Loucy (cell line): ENCODE results near the gene CENPB.

Experiments used
- H2AFZ ChIP-seq: fragments of 200-600 bp; sonication (generic); 2 replicates; pipeline ENCODE4 v1.6.0; 2016; ENCODE audit warnings: antibody characterized with exemption, mild to moderate bottlenecking, low read length, moderate library complexity
- H3F3A ChIP-seq: fragments of 200-600 bp; 2 replicates; pipeline ENCODE4 v1.6.0; 2016; ENCODE audit warnings: antibody characterized with exemption, low read depth, mild to moderate bottlenecking
- H3K27me3 ChIP-seq: fragments of 200-600 bp; sonication (generic); 2 replicates; pipeline ENCODE4 v1.6.1; 2014; ENCODE audit warnings: low read length, mild to moderate bottlenecking; ENCODE audit not compliant: insufficient read depth, poor library complexity, severe bottlenecking
- H3K36me3 ChIP-seq: fragments of 200-600 bp; sonication (generic); 2 replicates; pipeline ENCODE4 v1.6.1; 2016; ENCODE audit warnings: low read length; ENCODE audit not compliant: insufficient read depth
- H3K4me1 ChIP-seq: fragments of 200-600 bp; sonication (generic); 2 replicates; pipeline ENCODE4 v1.5.1; 2014; ENCODE audit warnings: low read length, mild to moderate bottlenecking; ENCODE audit not compliant: insufficient read depth, poor library complexity, severe bottlenecking
- H3K4me2 ChIP-seq: fragments of 200-600 bp; sonication (generic); 2 replicates; pipeline ENCODE4 v1.6.0; 2014; ENCODE audit warnings: antibody characterized with exemption, low read length, low read depth, mild to moderate bottlenecking; ENCODE audit not compliant: poor library complexity, severe bottlenecking
- H3K4me3 ChIP-seq: fragments of 200-600 bp; sonication (generic); 2 replicates; pipeline ENCODE4 v1.5.1; 2014; ENCODE audit warnings: low read length, mild to moderate bottlenecking, mixed read lengths; ENCODE audit not compliant: poor library complexity, severe bottlenecking
- H3K79me2 ChIP-seq: fragments of 200-600 bp; sonication (generic); 2 replicates; pipeline ENCODE4 v1.6.1; 2014; ENCODE audit warnings: low read length; ENCODE audit not compliant: insufficient read depth
- H3K9ac ChIP-seq: fragments of 200-600 bp; sonication (generic); 2 replicates; pipeline ENCODE4 v1.6.0; 2014; ENCODE audit warnings: mild to moderate bottlenecking, low read depth, low read length, moderate library complexity; ENCODE audit not compliant: poor library complexity, severe bottlenecking
- H3K9me2 ChIP-seq: fragments of 200-600 bp; sonication (generic); replicated peaks from 2 replicates; pipeline ENCODE4 v1.6.1; 2016; ENCODE audit warnings: low read depth, low read length, mixed read lengths
- H3K9me3 ChIP-seq: fragments of 200-600 bp; sonication (generic); 2 replicates; pipeline ENCODE4 v1.6.1; 2014; ENCODE audit warnings: mild to moderate bottlenecking, antibody characterized with exemption, low read length, low read depth; ENCODE audit not compliant: insufficient read depth
- H4K20me1 ChIP-seq: fragments of 200-600 bp; sonication (generic); 2 replicates; pipeline ENCODE4 v1.6.0; 2014; ENCODE audit warnings: antibody characterized with exemption, low read length, mild to moderate bottlenecking; ENCODE audit not compliant: insufficient read depth, poor library complexity, severe bottlenecking
- EZH2phosphoT487 ChIP-seq: fragments of 200-600 bp; IDR thresholded peaks from 2 replicates; pipeline ENCODE4 v1.6.1; 2018; ENCODE audit warnings: antibody characterized with exemption, mild to moderate bottlenecking, moderate library complexity, borderline replicate concordance
- TF ChIP-seq, protein P1 (sequence below): fragments of 200-600 bp; sonication (generic); conservative IDR thresholded peaks from 2 replicates; pipeline ENCODE4 v1.5.1; 2014; ENCODE audit warnings: mild to moderate bottlenecking, antibody characterized with exemption, low read length

The CENPB gene

DNA sequence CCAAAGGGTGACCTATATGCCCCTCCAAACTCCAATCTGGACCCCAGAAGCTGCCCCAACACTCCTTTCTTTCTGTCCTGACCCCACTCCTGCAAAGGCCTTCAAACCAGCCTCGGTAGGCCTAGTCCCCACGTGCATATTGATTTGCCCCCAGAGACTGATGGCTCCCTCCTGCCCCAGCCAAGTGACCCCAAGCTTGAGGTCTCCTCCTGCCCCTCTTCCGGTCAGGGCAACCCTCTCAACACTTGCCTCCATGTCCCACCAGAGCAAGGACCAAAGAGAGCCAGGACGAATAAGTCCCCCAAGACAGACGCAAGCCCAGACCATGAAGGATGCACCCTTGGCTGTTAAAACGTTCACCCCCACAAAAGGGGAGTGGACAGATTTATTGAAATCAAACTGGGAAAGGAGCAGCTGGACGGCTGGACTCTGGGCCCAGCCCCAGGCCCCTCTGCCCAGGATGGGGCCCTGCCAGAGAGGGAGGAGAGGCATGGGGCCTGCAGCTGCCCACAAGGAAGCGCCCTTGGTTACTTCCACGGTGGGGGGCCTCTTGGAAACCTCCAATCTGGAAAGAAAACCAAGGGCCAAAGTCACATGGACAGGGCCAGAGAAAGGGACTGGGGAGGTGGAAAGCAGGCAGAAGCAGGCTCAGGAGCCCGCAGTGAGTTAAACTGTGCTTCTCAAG lies 2.9 kb downstream of the CENPB start:
- no peaks in the 10 kb centered on the region for H3K79me2 ChIP-seq
- H3K9me2 ChIP-seq, result no peaks in the 10 kb centered on the region
- H3K4me2 ChIP-seq, result no peak overlapping the region
- H3K9me3 ChIP-seq, result no peaks in the 10 kb centered on the region
- H4K20me1 ChIP-seq, result no peaks in the 10 kb centered on the region
- H3K4me3 ChIP-seq, result no peak overlapping the region
- no peaks in the 10 kb centered on the region for H3F3A ChIP-seq
- no peak overlapping the region for H2AFZ ChIP-seq
- no peaks in the 10 kb centered on the region for H3K27me3 ChIP-seq
- H3K4me1 ChIP-seq, result peaks cover 7% of the 10 kb centered on the region
- no peaks in the 10 kb centered on the region for H3K36me3 ChIP-seq
- H3K9ac ChIP-seq, result no peak overlapping the region
- TF ChIP-seq, protein P1, sequence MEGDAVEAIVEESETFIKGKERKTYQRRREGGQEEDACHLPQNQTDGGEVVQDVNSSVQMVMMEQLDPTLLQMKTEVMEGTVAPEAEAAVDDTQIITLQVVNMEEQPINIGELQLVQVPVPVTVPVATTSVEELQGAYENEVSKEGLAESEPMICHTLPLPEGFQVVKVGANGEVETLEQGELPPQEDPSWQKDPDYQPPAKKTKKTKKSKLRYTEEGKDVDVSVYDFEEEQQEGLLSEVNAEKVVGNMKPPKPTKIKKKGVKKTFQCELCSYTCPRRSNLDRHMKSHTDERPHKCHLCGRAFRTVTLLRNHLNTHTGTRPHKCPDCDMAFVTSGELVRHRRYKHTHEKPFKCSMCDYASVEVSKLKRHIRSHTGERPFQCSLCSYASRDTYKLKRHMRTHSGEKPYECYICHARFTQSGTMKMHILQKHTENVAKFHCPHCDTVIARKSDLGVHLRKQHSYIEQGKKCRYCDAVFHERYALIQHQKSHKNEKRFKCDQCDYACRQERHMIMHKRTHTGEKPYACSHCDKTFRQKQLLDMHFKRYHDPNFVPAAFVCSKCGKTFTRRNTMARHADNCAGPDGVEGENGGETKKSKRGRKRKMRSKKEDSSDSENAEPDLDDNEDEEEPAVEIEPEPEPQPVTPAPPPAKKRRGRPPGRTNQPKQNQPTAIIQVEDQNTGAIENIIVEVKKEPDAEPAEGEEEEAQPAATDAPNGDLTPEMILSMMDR, result no peak
- TF ChIP-seq EZH2phosphoT487, result no peak

DNA sequence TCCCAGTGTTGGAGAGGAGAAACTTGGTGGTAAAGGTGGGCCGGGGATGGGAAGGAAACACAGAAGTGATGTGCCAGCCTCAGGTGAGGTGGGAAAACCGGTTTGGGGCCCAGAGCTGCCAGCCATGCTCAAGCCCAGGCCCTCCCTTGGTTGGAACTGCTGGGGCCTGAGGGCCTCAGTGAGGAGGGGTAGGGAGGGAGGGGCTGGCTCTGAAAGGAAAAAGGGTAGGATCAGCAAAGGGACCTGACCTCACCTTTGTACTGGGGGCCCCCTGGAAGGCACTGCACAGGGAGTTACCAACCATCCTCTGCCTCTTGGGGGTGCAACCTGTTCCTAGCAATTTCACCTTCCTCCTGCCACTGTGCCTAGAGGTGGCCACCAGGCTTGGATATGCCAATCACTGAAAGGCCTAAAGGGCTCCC lies 3.5 kb downstream of the CENPB start:
- Histone ChIP-seq H3F3A (no peaks in the 10 kb centered on the region), H3K27me3 (no peaks in the 10 kb centered on the region), H3K4me3 (no peak overlapping the region), H3K36me3 (no peaks in the 10 kb centered on the region), H3K79me2 (no peaks in the 10 kb centered on the region), H3K9ac (no peak overlapping the region), H3K9me3 (no peaks in the 10 kb centered on the region), H3K9me2 (no peaks in the 10 kb centered on the region), H2AFZ (no peak overlapping the region), H3K4me2 (no peak overlapping the region), H3K4me1 (peaks cover 7% of the 10 kb centered on the region), H4K20me1 (no peaks in the 10 kb centered on the region)
- no peak for TF ChIP-seq EZH2phosphoT487
- TF ChIP-seq, protein P1, result no peak

DNA sequence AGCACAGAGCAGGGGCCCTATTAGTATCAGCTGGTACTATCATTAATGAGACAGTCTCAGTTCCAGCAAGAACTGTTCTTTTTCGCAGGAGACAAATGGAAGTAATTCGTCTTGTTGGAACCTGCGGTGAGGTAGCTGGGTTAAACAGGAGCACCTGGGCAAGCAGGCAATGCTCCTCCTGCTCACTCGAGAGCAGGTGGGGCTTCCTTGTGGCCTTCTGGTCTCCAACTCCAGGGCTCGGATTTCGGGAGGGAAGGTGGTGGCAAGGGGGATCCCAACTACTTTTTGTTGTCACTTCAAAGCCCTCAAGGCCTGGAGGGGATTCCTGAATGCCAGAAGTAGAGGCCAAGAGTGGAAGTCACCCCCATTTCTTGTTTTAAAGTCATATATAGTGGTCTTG lies 3.9 kb downstream of the CENPB start:
- peaks cover 7% of the 10 kb centered on the region for H3K4me1 ChIP-seq
- TF ChIP-seq EZH2phosphoT487, result no peak
- TF ChIP-seq, protein P1, result no peak
- no peak overlapping the region for H3K4me2 ChIP-seq
- no peaks in the 10 kb centered on the region for H4K20me1 ChIP-seq
- no peaks in the 10 kb centered on the region for H3K27me3 ChIP-seq
- H3K79me2 ChIP-seq, result no peaks in the 10 kb centered on the region
- no peaks in the 10 kb centered on the region for H3F3A ChIP-seq
- no peaks in the 10 kb centered on the region for H3K9me3 ChIP-seq
- no peak overlapping the region for H3K4me3 ChIP-seq
- H3K9ac ChIP-seq, result no peak overlapping the region
- no peaks in the 10 kb centered on the region for H3K9me2 ChIP-seq
- no peaks in the 10 kb centered on the region for H3K36me3 ChIP-seq
- no peak overlapping the region for H2AFZ ChIP-seq
